Right atrium auricular region (tissue), 2 donors: Measurements from ENCODE around the gene ESPL1. TPM values are rescaled to one million over a fixed set of nuclear protein-coding genes. Genes with fewer than 3 reads are reported as not detected.
A peak's percentile ranks its signal among the peaks of the same experiment; 100 is the strongest.

ENCODE experiments used
- DNase-seq: peaks from one replicate; pipeline ENCODE4 v3.0.0-alpha.2; 2019; ENCODE audit warnings: low spot score
- H3K27ac ChIP-seq, 2 donors: fragments of 200-600 bp; sonication (generic); 1 replicate in 1 of 2; 2 replicates in 1 of 2; pipeline ENCODE4 v1.5.1; 2016 to 2019
- H3K27me3 ChIP-seq, 2 donors: fragments of 200-600 bp; sonication (generic); one replicate each; pipeline versions ENCODE4 v1.5.1 to v1.6.0; 2017 to 2019
- H3K36me3 ChIP-seq: fragments of 200-600 bp; sonication (generic); one replicate; pipeline ENCODE4 v1.5.1; 2016
- H3K4me1 ChIP-seq, 2 donors: fragments of 200-600 bp; sonication (generic); one replicate each; pipeline versions ENCODE4 v1.5.1 to v1.6.0; 2017 to 2019
- H3K4me3 ChIP-seq, 2 donors: fragments of 200-600 bp; sonication (generic); 1 replicate in 1 of 2; 2 replicates in 1 of 2; pipeline ENCODE4 v1.5.1; 2017 to 2019; ENCODE audit warnings: mild to moderate bottlenecking in 1 of 2, moderate library complexity in 1 of 2
- H3K9me3 ChIP-seq, 2 donors: fragments of 200-600 bp; sonication (generic); one replicate each; pipeline ENCODE4 v1.5.1; 2019
- total RNA-seq, 2 donors: library from RNA; depleted of rRNA; stranded (reverse); fragments of >200 nt; gene quantifications; one replicate each; pipeline ENCODE4 v1.1.0, GENCODE V29; 2016
- TF ChIP-seq, protein P1 (sequence below), 2 donors: fragments of 200-600 bp; sonication (generic); IDR thresholded peaks; one replicate each; pipeline ENCODE4 v1.5.1; 2019; ENCODE audit warnings: antibody characterized with exemption in 2 of 2

Gene ESPL1
- total RNA-seq, 2 donors from 2014 or later, result 0.12 to 0.59 TPM

GRCh38 chr12:53259891-53260290, 8.2 kb upstream of the ESPL1 start:
- DNase-seq, result no peak
- TF ChIP-seq, protein P1, sequence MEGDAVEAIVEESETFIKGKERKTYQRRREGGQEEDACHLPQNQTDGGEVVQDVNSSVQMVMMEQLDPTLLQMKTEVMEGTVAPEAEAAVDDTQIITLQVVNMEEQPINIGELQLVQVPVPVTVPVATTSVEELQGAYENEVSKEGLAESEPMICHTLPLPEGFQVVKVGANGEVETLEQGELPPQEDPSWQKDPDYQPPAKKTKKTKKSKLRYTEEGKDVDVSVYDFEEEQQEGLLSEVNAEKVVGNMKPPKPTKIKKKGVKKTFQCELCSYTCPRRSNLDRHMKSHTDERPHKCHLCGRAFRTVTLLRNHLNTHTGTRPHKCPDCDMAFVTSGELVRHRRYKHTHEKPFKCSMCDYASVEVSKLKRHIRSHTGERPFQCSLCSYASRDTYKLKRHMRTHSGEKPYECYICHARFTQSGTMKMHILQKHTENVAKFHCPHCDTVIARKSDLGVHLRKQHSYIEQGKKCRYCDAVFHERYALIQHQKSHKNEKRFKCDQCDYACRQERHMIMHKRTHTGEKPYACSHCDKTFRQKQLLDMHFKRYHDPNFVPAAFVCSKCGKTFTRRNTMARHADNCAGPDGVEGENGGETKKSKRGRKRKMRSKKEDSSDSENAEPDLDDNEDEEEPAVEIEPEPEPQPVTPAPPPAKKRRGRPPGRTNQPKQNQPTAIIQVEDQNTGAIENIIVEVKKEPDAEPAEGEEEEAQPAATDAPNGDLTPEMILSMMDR (IDR thresholded peaks at IDR 0.05), result no peak
- H3K4me1 ChIP-seq, result no peaks in the 10 kb centered on the region
- H3K9me3 ChIP-seq, result no peaks in the 10 kb centered on the region
- no peak overlapping the region for H3K4me3 ChIP-seq
- no peaks in the 10 kb centered on the region for H3K36me3 ChIP-seq
- H3K27me3 ChIP-seq, result no peaks in the 10 kb centered on the region
- no peak overlapping the region for H3K27ac ChIP-seq

DNA sequence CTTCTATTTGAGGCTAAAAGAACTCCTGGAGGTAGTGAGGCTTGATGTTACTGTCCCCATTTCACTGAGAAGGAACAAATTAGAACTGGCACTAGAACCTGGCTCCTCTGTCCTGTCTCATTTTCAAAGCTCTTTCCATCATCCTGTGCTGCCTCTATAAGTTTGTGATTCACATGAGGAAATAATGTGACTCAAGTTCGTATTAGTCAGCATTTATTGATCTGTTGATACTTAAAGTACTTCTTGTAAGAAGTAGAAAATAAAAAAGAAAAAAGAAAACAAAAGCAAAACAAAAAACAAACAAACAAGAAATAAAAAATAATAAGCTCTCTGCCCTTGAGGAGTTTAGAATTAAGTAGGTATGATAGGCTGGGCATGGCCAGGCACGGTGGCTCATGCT, 2.3 kb upstream of the ESPL1 start:
- TF ChIP-seq, protein P1 (IDR thresholded peaks at IDR 0.05), result no peak
- Histone ChIP-seq H3K27ac (no peak overlapping the region), H3K9me3 (no peaks in the 10 kb centered on the region), H3K4me3 (no peak overlapping the region), H3K4me1 (peaks cover 0 to 12% of the 10 kb centered on the region in 2 donors), H3K36me3 (no peaks in the 10 kb centered on the region), H3K27me3 (no peaks in the 10 kb centered on the region)
- DNase-seq, result no peak

- TF ChIP-seq, protein P1 (IDR thresholded peaks at IDR 0.05), result no peak
- Histone ChIP-seq H3K27me3 (no peaks in the 10 kb centered on the region), H3K27ac (peak overlapping the region in 1 of 2 donors; percentile 2), H3K4me1 (peaks cover 0 to 12% of the 10 kb centered on the region in 2 donors), H3K4me3 (peak overlapping the region; percentile 43 to 65), H3K36me3 (no peaks in the 10 kb centered on the region), H3K9me3 (no peaks in the 10 kb centered on the region)
- DNase-seq, result no peak
Observed at GRCh38 chr12:53267306-53267998, 647 bp upstream of the ESPL1 start.

DNA sequence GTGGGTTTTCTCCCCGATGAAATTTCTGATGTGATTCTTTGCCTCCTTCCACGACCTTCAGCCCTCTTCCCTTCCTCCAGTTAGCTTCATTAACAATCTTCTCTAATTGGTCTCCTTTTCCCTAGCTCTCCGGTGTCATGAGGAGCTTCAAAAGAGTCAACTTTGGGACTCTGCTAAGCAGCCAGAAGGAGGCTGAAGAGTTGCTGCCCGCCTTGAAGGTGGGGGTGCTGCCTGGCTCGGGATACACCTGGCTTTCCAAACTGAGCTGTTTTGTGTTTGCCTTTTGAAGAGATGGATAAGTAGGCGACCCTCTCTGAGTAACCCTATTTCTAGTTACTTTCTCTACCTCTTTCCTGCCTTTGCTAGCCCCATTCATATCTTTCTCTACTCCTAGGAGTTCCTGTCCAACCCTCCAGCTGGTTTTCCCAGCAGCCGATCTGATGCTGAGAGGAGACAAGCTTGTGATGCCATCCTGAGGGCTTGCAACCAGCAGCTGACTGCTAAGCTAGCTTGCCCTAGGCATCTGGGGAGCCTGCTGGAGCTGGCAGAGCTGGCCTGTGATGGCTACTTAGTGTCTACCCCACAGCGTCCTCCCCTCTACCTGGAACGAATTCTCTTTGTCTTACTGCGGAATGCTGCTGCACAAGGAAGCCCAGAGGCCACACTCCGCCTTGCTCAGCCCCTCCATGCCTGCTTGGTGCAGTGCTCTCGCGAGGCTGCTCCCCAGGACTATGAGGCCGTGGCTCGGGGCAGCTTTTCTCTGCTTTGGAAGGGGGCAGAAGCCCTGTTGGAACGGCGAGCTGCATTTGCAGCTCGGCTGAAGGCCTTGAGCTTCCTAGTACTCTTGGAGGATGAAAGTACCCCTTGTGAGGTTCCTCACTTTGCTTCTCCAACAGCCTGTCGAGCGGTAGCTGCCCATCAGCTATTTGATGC, 797 bp downstream of the ESPL1 start:
- no peak for DNase-seq
- no peaks in the 10 kb centered on the region for H3K36me3 ChIP-seq
- peak overlapping the region; percentile 43 to 65 for H3K4me3 ChIP-seq
- H3K27ac ChIP-seq, result no peak overlapping the region
- TF ChIP-seq, protein P1 (IDR thresholded peaks at IDR 0.05), result no peak
- H3K4me1 ChIP-seq, result peaks cover 0 to 12% of the 10 kb centered on the region in 2 donors
- no peaks in the 10 kb centered on the region for H3K27me3 ChIP-seq
- H3K9me3 ChIP-seq, result no peaks in the 10 kb centered on the region

DNA sequence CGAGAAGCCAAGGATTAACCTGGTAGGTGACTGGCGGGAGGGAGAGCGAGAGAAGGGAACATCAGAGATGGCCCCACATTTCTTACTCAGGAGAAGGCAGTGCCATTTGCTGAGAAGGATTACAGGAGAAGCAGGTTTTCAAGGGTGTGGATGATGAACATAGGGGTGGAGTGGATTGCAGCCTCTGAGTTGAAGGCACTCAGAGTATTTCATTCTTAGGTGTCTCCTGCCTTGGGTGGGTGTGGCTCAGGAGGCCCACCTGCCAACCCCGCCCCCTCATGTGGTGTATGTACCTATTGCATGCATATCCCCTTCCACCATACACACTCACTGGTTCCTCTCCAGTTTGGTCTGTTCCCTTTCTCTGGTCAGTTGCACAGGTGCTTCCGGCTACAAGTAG, 6.3 kb downstream of the ESPL1 start:
- no peak overlapping the region for H3K27ac ChIP-seq
- H3K36me3 ChIP-seq, result no peaks in the 10 kb centered on the region
- no peaks in the 10 kb centered on the region for H3K9me3 ChIP-seq
- H3K4me3 ChIP-seq, result no peak overlapping the region
- H3K27me3 ChIP-seq, result no peaks in the 10 kb centered on the region
- TF ChIP-seq, protein P1 (IDR thresholded peaks at IDR 0.05), result no peak
- no peaks in the 10 kb centered on the region for H3K4me1 ChIP-seq
- DNase-seq, result no peak
